SU-DHL-6 (cell line): ENCODE data around the gene ABI1.

ENCODE experiments used
- H2AFZ ChIP-seq: fragments of 200-600 bp; sonication (generic); 2 replicates; pipeline ENCODE4 v1.6.1; 2014; ENCODE audit warnings: low read depth, mild to moderate bottlenecking, moderate library complexity, mixed read lengths, antibody characterized with exemption, low read length; ENCODE audit not compliant: severe bottlenecking
- H3F3A ChIP-seq: fragments of 200-600 bp; shearing (Covaris generic); 2 replicates; pipeline ENCODE4 v1.6.0; 2016; ENCODE audit warnings: antibody characterized with exemption, mild to moderate bottlenecking; ENCODE audit not compliant: insufficient read depth
- H3K27ac ChIP-seq: fragments of 200-600 bp; sonication (generic); 2 replicates; pipeline ENCODE4 v1.5.1; 2016; ENCODE audit warnings: low read depth, mild to moderate bottlenecking, low read length, moderate library complexity, mixed read lengths
- H3K27me3 ChIP-seq: fragments of 200-600 bp; sonication (generic), shearing (Covaris generic); 2 replicates; pipeline ENCODE4 v1.6.0; 2014; ENCODE audit warnings: mild to moderate bottlenecking, low read length
- H3K36me3 ChIP-seq: fragments of 200-600 bp; sonication (generic); 2 replicates; pipeline ENCODE4 v1.6.1; 2014; ENCODE audit warnings: mild to moderate bottlenecking, low read length, mixed read lengths
- H3K4me2 ChIP-seq: fragments of 300-600, 200-600 bp; shearing (Covaris generic), sonication (generic); 2 replicates; pipeline ENCODE4 v1.6.0; 2014; ENCODE audit warnings: low read length, low read depth, mild to moderate bottlenecking; ENCODE audit not compliant: poor library complexity, severe bottlenecking
- H3K4me3 ChIP-seq: fragments of 200-600 bp; sonication (generic); 2 replicates; pipeline ENCODE4 v1.5.1; 2014; ENCODE audit warnings: antibody characterized with exemption, low read length, mild to moderate bottlenecking, mixed read lengths; ENCODE audit not compliant: insufficient read depth, poor library complexity, severe bottlenecking
- H3K79me2 ChIP-seq: fragments of 200-600 bp; sonication (generic); 2 replicates; pipeline ENCODE4 v1.6.1; 2014; ENCODE audit warnings: mild to moderate bottlenecking, low read length, moderate library complexity; ENCODE audit not compliant: insufficient read depth
- H3K9ac ChIP-seq: fragments of 200-600 bp; sonication (generic); 2 replicates; pipeline ENCODE4 v1.7.0; 2014; ENCODE audit warnings: mild to moderate bottlenecking, low read length
- H3K9me2 ChIP-seq: fragments of 200-600 bp; sonication (generic); replicated peaks from 2 replicates; pipeline ENCODE4 v1.6.1; 2014; ENCODE audit warnings: low read length; ENCODE audit not compliant: insufficient read depth
- H3K9me3 ChIP-seq: fragments of 200-600 bp; sonication (generic); 2 replicates; pipeline ENCODE4 v1.6.1; 2014; ENCODE audit warnings: low read length, mixed read lengths; ENCODE audit not compliant: insufficient read depth
- H4K20me1 ChIP-seq: fragments of 200-600 bp; sonication (generic); 2 replicates; pipeline ENCODE4 v1.6.1; 2014; ENCODE audit warnings: low read depth, mild to moderate bottlenecking, antibody characterized with exemption, low read length, moderate library complexity, mixed read lengths
- EZH2phosphoT487 ChIP-seq: fragments of 200-600 bp; sonication (generic), shearing (Covaris generic); conservative IDR thresholded peaks from 2 replicates; pipeline ENCODE4 v1.6.1; 2018; ENCODE audit warnings: mild to moderate bottlenecking, antibody characterized with exemption, low read length, moderate library complexity, mixed read lengths
- TF ChIP-seq, protein P1 (sequence below): fragments of 200-600 bp; sonication (generic); IDR thresholded peaks from one replicate; pipeline ENCODE4 v1.5.1; 2017; ENCODE audit warnings: antibody characterized with exemption, mild to moderate bottlenecking, low read length, moderate library complexity; ENCODE audit not compliant: insufficient read depth, poor library complexity, severe bottlenecking

ABI1 gene

DNA sequence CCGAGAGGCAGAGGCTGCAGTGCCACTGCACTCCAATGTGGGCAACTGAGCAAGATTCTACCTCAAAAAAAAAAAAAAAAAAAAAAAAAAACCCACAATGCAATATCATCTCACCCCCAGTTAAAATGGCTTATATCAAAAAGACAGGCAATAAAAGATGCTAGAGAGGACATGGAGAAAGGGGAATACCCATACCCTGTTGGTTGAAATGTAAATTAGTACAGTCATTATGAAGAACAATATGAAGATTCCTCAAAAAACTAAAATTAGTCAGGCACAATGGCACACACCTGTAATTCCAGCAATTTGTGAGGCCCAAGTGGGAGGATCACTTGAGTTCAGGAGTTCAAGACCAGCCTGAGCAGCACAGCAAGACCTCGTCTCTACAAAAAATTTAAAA, 25.7 kb downstream of the ABI1 start:
- Histone ChIP-seq H3K4me2 (no peak overlapping the region), H3K27me3 (no peaks in the 10 kb centered on the region), H3K79me2 (peaks cover 100% of the 10 kb centered on the region), H3K27ac (no peak overlapping the region), H3K9me3 (no peaks in the 10 kb centered on the region), H3F3A (0 out of 2 replicates have a peak, but pooled peaks cover 2% of the 10 kb centered on the region), H2AFZ (no peak overlapping the region), H4K20me1 (peaks cover 24% of the 10 kb centered on the region; the same call in 1 of the 2 replicates), H3K36me3 (peaks cover 17% of the 10 kb centered on the region), H3K9me2 (no peaks in the 10 kb centered on the region), H3K4me3 (no peak overlapping the region), H3K9ac (no peak overlapping the region)
- no peak for TF ChIP-seq EZH2phosphoT487
- TF ChIP-seq, protein P1, sequence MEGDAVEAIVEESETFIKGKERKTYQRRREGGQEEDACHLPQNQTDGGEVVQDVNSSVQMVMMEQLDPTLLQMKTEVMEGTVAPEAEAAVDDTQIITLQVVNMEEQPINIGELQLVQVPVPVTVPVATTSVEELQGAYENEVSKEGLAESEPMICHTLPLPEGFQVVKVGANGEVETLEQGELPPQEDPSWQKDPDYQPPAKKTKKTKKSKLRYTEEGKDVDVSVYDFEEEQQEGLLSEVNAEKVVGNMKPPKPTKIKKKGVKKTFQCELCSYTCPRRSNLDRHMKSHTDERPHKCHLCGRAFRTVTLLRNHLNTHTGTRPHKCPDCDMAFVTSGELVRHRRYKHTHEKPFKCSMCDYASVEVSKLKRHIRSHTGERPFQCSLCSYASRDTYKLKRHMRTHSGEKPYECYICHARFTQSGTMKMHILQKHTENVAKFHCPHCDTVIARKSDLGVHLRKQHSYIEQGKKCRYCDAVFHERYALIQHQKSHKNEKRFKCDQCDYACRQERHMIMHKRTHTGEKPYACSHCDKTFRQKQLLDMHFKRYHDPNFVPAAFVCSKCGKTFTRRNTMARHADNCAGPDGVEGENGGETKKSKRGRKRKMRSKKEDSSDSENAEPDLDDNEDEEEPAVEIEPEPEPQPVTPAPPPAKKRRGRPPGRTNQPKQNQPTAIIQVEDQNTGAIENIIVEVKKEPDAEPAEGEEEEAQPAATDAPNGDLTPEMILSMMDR: no peak

DNA sequence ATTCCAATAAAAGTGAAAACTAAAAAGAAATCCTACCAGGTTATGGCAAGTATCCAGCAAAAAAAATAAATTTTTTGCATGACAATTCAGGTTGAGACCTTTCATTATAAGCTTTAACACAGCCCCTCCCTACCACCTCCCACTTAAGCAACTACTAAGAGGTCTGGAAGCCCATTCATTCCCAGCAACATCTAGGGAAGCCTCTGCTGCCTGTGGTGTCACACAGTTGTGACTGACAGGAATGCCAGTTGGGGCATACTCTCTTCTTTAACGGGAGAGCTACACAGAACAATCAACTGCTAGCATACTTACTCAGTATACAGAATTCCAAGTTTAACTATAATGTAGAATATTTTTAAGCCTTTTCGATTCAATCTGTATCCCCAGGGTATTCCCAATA, 27.8 kb downstream of the ABI1 start:
- TF ChIP-seq, protein P1: no peak
- no peaks in the 10 kb centered on the region for H3K27me3 ChIP-seq
- no peak overlapping the region for H3K4me3 ChIP-seq
- no peak overlapping the region for H3K27ac ChIP-seq
- peaks cover 100% of the 10 kb centered on the region for H3K79me2 ChIP-seq
- no peak overlapping the region for H2AFZ ChIP-seq
- H4K20me1 ChIP-seq: peaks cover 10% of the 10 kb centered on the region; the same call in 1 of the 2 replicates
- no peak overlapping the region for H3K9ac ChIP-seq
- no peak overlapping the region for H3K4me2 ChIP-seq
- 0 out of 2 replicates have a peak, but pooled peaks cover 2% of the 10 kb centered on the region for H3F3A ChIP-seq
- H3K9me3 ChIP-seq: no peaks in the 10 kb centered on the region
- H3K9me2 ChIP-seq: no peaks in the 10 kb centered on the region
- peaks cover 14% of the 10 kb centered on the region; the same call in 1 of the 2 replicates for H3K36me3 ChIP-seq

DNA sequence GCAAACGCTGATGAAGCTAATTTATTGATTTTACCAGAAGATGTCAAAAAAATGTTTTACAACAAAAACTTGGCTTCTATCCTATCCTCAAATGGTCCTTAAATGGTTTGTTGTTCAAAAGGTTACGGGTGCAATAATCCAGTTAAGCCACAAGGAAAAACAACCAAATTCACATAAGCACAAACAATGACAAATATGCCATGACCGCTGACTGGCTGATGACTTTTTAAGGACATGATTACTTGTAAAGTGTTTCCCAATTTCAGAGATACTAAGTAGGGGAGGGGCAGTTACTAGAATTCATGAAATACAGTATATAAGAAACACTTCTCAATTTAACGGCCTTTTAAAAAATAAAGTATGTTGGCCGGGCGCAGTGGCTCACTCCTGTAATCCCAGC, 28.8 kb downstream of the ABI1 start:
- H3K36me3 ChIP-seq: peaks cover 14% of the 10 kb centered on the region; the same call in 1 of the 2 replicates
- H3K9me3 ChIP-seq: no peaks in the 10 kb centered on the region
- no peak overlapping the region for H3K9ac ChIP-seq
- H3K27me3 ChIP-seq: no peaks in the 10 kb centered on the region
- H3K27ac ChIP-seq: no peak overlapping the region
- H3K9me2 ChIP-seq: no peaks in the 10 kb centered on the region
- H4K20me1 ChIP-seq: peaks cover 10% of the 10 kb centered on the region; the same call in 1 of the 2 replicates
- no peak overlapping the region for H2AFZ ChIP-seq
- H3K4me3 ChIP-seq: no peak overlapping the region
- peaks cover 100% of the 10 kb centered on the region for H3K79me2 ChIP-seq
- H3K4me2 ChIP-seq: no peak overlapping the region
- 0 out of 2 replicates have a peak, but pooled peaks cover 2% of the 10 kb centered on the region for H3F3A ChIP-seq
- TF ChIP-seq, protein P1: no peak
- no peak for TF ChIP-seq EZH2phosphoT487
